ENCODE data around the gene ARHGAP26. TPM values are rescaled to one million over a fixed set of nuclear protein-coding genes. Genes with fewer than 3 reads are reported as not detected.

The ARHGAP26 gene
- polyA plus RNA-seq, 1 donor (not counting 4 experiments of a cell fraction or from before 2014, with no cell fraction given), result 3.9 TPM

GRCh38 chr5:142982821-142983200 lies 212.6 kb downstream of the ARHGAP26 start:
- DNase-seq (ENCODE audit: low read depth, low spot score) (no peak), FAIRE-seq (no peak)
- Histone ChIP-seq H3K9me3 (ENCODE audit: control insufficient read depth, low read depth, low read length) (no peaks in the 10 kb centered on the region), H3K9ac (ENCODE audit: control insufficient read depth, extremely low read depth, insufficient read depth, low read length) (no peak overlapping the region), H3K9me1 (ENCODE audit: control insufficient read depth, extremely low read depth, insufficient read depth, low read length) (no peaks in the 10 kb centered on the region), H3K4me3 (ENCODE audit: control insufficient read depth in 2 of 3, extremely low read depth in 1 of 3, insufficient read depth in 2 of 3, low read depth in 1 of 3, low read length in 3 of 3) (no peak overlapping the region), H3K4me1 (ENCODE audit: control insufficient read depth, extremely low read depth, insufficient read depth, low read length) (peaks cover 54% of the 10 kb centered on the region), H3K4me2 (ENCODE audit: control insufficient read depth, extremely low read depth, insufficient read depth, low read depth, low read length) (peak overlapping the region; percentile 64), H2AFZ (ENCODE audit: control insufficient read depth, low read length) (no peak overlapping the region), H3K36me3 (ENCODE audit: control insufficient read depth in 2 of 2, extremely low read depth in 1 of 2, insufficient read depth in 2 of 2, low read length in 2 of 2) (no peaks in the 10 kb centered on the region), H3K27ac (ENCODE audit: control insufficient read depth, insufficient read depth, low read length) (peak overlapping the region; percentile 89), H4K20me1 (ENCODE audit: control insufficient read depth, extremely low read depth, insufficient read depth, low read length) (no peaks in the 10 kb centered on the region), H3K27me3 (ENCODE audit: control insufficient read depth, extremely low read depth, insufficient read depth, low read length) (no peaks in the 10 kb centered on the region), H3K79me2 (ENCODE audit: control insufficient read depth, insufficient read depth, low read length) (no peaks in the 10 kb centered on the region)
- TF ChIP-seq EZH2 (IDR thresholded peaks at IDR 0.05; ENCODE audit: low read length) (no peak), CTCF (optimal IDR thresholded peaks at IDR 0.05 in 1 of 3, IDR thresholded peaks at IDR 0.05 in 1 of 3, conservative IDR thresholded peaks at IDR 0.05 in 1 of 3; ENCODE audit: extremely low read depth in 1 of 3, insufficient read depth in 2 of 3, low read length in 3 of 3) (peak; percentile 20 to 56 (median 21))
- dilution Hi-C loops (cut with MboI; ENCODE audit: extremely low pct_ligation_motif_present, low sequenced_read_pairs), result no loop called here

GRCh38 chr5:142984011-142984410 lies 213.8 kb downstream of the ARHGAP26 start:
- H2AFZ ChIP-seq (ENCODE audit: control insufficient read depth, low read length), result peak overlapping the region; percentile 61
- no peak overlapping the region for H3K4me3 ChIP-seq (ENCODE audit: control insufficient read depth in 2 of 3, extremely low read depth in 1 of 3, insufficient read depth in 2 of 3, low read depth in 1 of 3, low read length in 3 of 3)
- H3K27ac ChIP-seq (ENCODE audit: control insufficient read depth, insufficient read depth, low read length), result peak overlapping the region; percentile 10
- no peaks in the 10 kb centered on the region for H3K79me2 ChIP-seq (ENCODE audit: control insufficient read depth, insufficient read depth, low read length)
- H3K4me1 ChIP-seq (ENCODE audit: control insufficient read depth, extremely low read depth, insufficient read depth, low read length), result peaks cover 47% of the 10 kb centered on the region
- dilution Hi-C loops (cut with MboI; ENCODE audit: extremely low pct_ligation_motif_present, low sequenced_read_pairs), result no loop called here
- no peaks in the 10 kb centered on the region for H3K9me3 ChIP-seq (ENCODE audit: control insufficient read depth, low read depth, low read length)
- no peaks in the 10 kb centered on the region for H3K27me3 ChIP-seq (ENCODE audit: control insufficient read depth, extremely low read depth, insufficient read depth, low read length)
- H4K20me1 ChIP-seq (ENCODE audit: control insufficient read depth, extremely low read depth, insufficient read depth, low read length), result no peaks in the 10 kb centered on the region
- H3K9ac ChIP-seq (ENCODE audit: control insufficient read depth, extremely low read depth, insufficient read depth, low read length), result no peak overlapping the region
- no peak for TF ChIP-seq EZH2 (IDR thresholded peaks at IDR 0.05; ENCODE audit: low read length)
- TF ChIP-seq CTCF (optimal IDR thresholded peaks at IDR 0.05 in 1 of 3, IDR thresholded peaks at IDR 0.05 in 1 of 3, conservative IDR thresholded peaks at IDR 0.05 in 1 of 3; ENCODE audit: extremely low read depth in 1 of 3, insufficient read depth in 2 of 3, low read length in 3 of 3), result no peak
- FAIRE-seq (peak; percentile 58), DNase-seq (ENCODE audit: low read depth, low spot score) (no peak)
- no peaks in the 10 kb centered on the region for H3K36me3 ChIP-seq (ENCODE audit: control insufficient read depth in 2 of 2, extremely low read depth in 1 of 2, insufficient read depth in 2 of 2, low read length in 2 of 2)
- no peak overlapping the region for H3K4me2 ChIP-seq (ENCODE audit: control insufficient read depth, extremely low read depth, insufficient read depth, low read depth, low read length)
- H3K9me1 ChIP-seq (ENCODE audit: control insufficient read depth, extremely low read depth, insufficient read depth, low read length), result no peaks in the 10 kb centered on the region

All from keratinocyte (primary cell).